K562 (cell line): ENCODE measurements around the gene SLC25A10. TPM values are rescaled to one million over a fixed set of nuclear protein-coding genes. Genes with fewer than 3 reads are reported as not detected.
A peak's percentile ranks its signal among the peaks of the same experiment; 100 is the strongest.

Experiments
- ESRRA ChIP-seq: fragments of 450-650 bp; IDR thresholded peaks from 2 replicates; pipeline ENCODE4 v1.6.1; 2014; ENCODE audit warnings: low read depth, mild to moderate bottlenecking, moderate library complexity, borderline replicate concordance
- FUS ChIP-seq: fragments of 200-400 bp; formaldehyde crosslinking; optimal IDR thresholded peaks from 2 replicates; pipeline ENCODE3; 2017; ENCODE audit warnings: low read depth, low read length
- HMG20B ChIP-seq: fragments of 250-450 bp; sonication (Bioruptor Pico); IDR thresholded peaks from 2 replicates; pipeline ENCODE4 v1.5.0; 2021; ENCODE audit warnings: mild to moderate bottlenecking
- L3MBTL2 ChIP-seq: fragments of 450-650 bp; IDR thresholded peaks from 2 replicates; pipeline ENCODE4 v1.6.1; 2016; ENCODE audit warnings: mild to moderate bottlenecking, moderate library complexity
- MAZ ChIP-seq, 2 experiments: fragments of 450-650 bp in 1 of 2; sonication (generic) in 1 of 2; formaldehyde crosslinking; IDR thresholded peaks in 1 of 2; conservative IDR thresholded peaks in 1 of 2; 2 replicates each; pipeline versions ENCODE4 v1.4.0 to v1.5.0; 2020; ENCODE audit warnings: mild to moderate bottlenecking in 1 of 2, missing genetic modification reagents in 1 of 2
- MCM7 ChIP-seq, 2 experiments: fragments of 450-650 bp; IDR thresholded peaks; 2 replicates each; pipeline ENCODE4 v1.6.1; 2016 to 2018
- NFE2 ChIP-seq: IDR thresholded peaks from 2 replicates; pipeline ENCODE4 v1.6.1; 2014; ENCODE audit warnings: antibody characterized with exemption, low read depth
- NR2F6 ChIP-seq: fragments of 450-650 bp; formaldehyde crosslinking; IDR thresholded peaks from 2 replicates; pipeline ENCODE4 v1.4.0; 2020; ENCODE audit warnings: mild to moderate bottlenecking
- NRF1 ChIP-seq, 2 experiments: fragments of 450-650 bp; IDR thresholded peaks in 1 of 2; conservative IDR thresholded peaks in 1 of 2; 2 replicates each; pipeline ENCODE4 v1.6.1; 2014; ENCODE audit warnings: mild to moderate bottlenecking in 2 of 2
- PML ChIP-seq: IDR thresholded peaks from 2 replicates; pipeline ENCODE4 v1.6.1; 2012; ENCODE audit warnings: low read length, inconsistent platforms
- RB1 ChIP-seq: fragments of 450-650 bp; IDR thresholded peaks from 2 replicates; pipeline ENCODE4 v1.6.1; 2017; ENCODE audit warnings: low read depth, mild to moderate bottlenecking
- SRSF1 ChIP-seq: fragments of 200-400 bp; formaldehyde crosslinking; IDR thresholded peaks from 2 replicates; pipeline ENCODE4 v1.6.1; 2017; ENCODE audit warnings: mild to moderate bottlenecking, low read depth, low read length, moderate library complexity
- ZNF165 ChIP-seq: fragments of 250-450 bp; sonication (Bioruptor Pico); IDR thresholded peaks from 2 replicates; pipeline ENCODE4 v1.4.0; 2020; ENCODE audit warnings: borderline replicate concordance
- polyA plus RNA-seq, 8 experiments: library from polyadenylated mRNA; depleted of rRNA in 4 of 8; stranded (reverse) in 5 of 8; unstranded in 3 of 8; fragments of >200 nt; fragmentation: Nextera tagmentation in 2 of 8; fragmentation: Illumina TruSeq in 1 of 8; extraction: Ambion mirVana in 2 of 8; extraction: Trizol in 1 of 8; gene quantifications; 2 replicates each; pipeline versions ENCODE4 v1.2.1 to v1.2.3, GENCODE V29; 2011 to 2014; ENCODE audit warnings: inconsistent platforms in 1 of 8, missing spikeins in 1 of 8
- total RNA-seq, 7 experiments: library from RNA; depleted of rRNA in 6 of 7; stranded (reverse); fragments of >200 nt in 6 of 7; fragmentation: Illumina TruSeq in 2 of 7; extraction: Trizol in 2 of 7; gene quantifications; 2 replicates each; pipeline versions ENCODE4 v1.2.1 to v1.2.3, GENCODE V29; 2011 to 2021; ENCODE audit warnings: low replicate concordance in 1 of 7
- TF ChIP-seq, protein P1 (sequence below): fragments of 450-650 bp; IDR thresholded peaks from 2 replicates; pipeline ENCODE4 v1.7.1; 2018; ENCODE audit warnings: mild to moderate bottlenecking, low read depth; ENCODE audit not compliant: partially characterized antibody
- TF ChIP-seq, protein P2 (sequence below), 2 experiments: fragments of 450-650 bp; IDR thresholded peaks; 2 replicates each; pipeline ENCODE4 v1.6.1; 2016
- TF ChIP-seq, protein P3 (sequence below): fragments of 450-650 bp; IDR thresholded peaks from 2 replicates; pipeline ENCODE4 v1.6.1; 2014; ENCODE audit warnings: low read depth, mild to moderate bottlenecking, moderate library complexity, borderline replicate concordance
- TF ChIP-seq, protein P4 (sequence below): IDR thresholded peaks from 2 replicates; pipeline ENCODE4 v1.6.1; 2011; ENCODE audit not compliant: insufficient read length; ENCODE audit errors: extremely low read depth
- TF ChIP-seq, protein P5 (sequence below), 2 experiments: fragments of 450-650 bp; conservative IDR thresholded peaks; 2 replicates each; pipeline ENCODE4 v1.6.1; 2017; ENCODE audit warnings: mild to moderate bottlenecking in 2 of 2, moderate library complexity in 2 of 2

SLC25A10 gene
- total and polyA plus RNA-seq, 9 of the 15 experiments (the other 6 are each of a cell fraction or from before 2014, with no cell fraction given), result 0.10 to 85.6 (median 34.3) TPM

DNA sequence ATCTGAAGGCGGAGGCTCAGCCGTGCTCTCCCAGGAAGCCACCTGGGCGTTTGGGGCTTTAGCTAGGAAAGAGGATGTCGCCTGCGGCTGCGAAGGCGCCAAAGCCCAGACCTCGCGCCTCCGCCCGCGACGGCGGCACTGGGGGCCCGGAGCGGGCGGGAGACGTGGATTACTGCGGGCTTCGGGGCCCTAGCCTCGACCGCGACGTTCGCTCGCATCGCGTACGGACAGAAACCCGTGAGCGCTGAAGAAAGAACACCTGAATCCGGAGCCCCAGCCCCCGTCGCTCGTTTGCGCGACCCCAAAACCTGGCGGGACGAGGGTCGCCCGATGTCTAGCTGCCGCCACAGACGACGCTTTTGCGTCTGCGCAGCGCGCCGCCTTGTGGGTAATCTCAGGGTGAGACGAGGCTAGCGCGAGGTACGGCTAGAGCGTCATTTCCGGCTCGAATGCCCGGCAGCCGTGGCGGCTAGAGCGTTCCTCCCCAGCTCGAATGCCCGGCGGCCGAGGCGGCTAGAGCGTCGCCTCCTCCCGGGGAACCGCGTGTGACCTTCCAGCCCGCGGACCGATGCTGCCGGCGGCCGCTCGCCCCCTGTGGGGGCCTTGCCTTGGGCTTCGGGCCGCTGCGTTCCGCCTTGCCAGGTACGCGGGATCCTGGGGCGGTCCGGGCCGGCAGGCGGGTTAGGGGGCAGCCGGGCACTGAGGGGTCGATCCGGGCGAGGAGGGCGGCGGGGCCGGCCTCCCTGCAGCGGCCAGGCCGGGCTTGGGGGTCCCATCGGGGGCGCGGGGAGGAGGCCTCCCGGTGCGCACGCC is 8.9 kb upstream of the SLC25A10 start, which contains the start of gene MRPL12 (continued):
- TF ChIP-seq NR2F6 (CRISPR knock-in tag) (no peak), MAZ (CRISPR knock-in tag; conservative IDR thresholded peaks at IDR 0.05 in 1 of 2, IDR thresholded peaks at IDR 0.05 in 1 of 2) (peak; percentile 76 to 84; a peak in 3 of 4 replicates), RB1 (peak; percentile 83), SRSF1 (no peak), ZNF165 (CRISPR knock-in tag) (peak; percentile 21; the same call in 1 of the 2 replicates), MCM7 (IDR thresholded peaks at IDR 0.05) (no peak), L3MBTL2 (peak; percentile 94), NRF1 (conservative IDR thresholded peaks at IDR 0.05 in 1 of 2, IDR thresholded peaks at IDR 0.05 in 1 of 2) (peak; percentile 95 to 96), HMG20B (no peak), NFE2 (0 out of 2 replicates have a peak, but pooled peaks have one; percentile 22), PML (peak; percentile 69), ESRRA (peak; percentile 97), FUS (peak; percentile 78)
- TF ChIP-seq, protein P1, sequence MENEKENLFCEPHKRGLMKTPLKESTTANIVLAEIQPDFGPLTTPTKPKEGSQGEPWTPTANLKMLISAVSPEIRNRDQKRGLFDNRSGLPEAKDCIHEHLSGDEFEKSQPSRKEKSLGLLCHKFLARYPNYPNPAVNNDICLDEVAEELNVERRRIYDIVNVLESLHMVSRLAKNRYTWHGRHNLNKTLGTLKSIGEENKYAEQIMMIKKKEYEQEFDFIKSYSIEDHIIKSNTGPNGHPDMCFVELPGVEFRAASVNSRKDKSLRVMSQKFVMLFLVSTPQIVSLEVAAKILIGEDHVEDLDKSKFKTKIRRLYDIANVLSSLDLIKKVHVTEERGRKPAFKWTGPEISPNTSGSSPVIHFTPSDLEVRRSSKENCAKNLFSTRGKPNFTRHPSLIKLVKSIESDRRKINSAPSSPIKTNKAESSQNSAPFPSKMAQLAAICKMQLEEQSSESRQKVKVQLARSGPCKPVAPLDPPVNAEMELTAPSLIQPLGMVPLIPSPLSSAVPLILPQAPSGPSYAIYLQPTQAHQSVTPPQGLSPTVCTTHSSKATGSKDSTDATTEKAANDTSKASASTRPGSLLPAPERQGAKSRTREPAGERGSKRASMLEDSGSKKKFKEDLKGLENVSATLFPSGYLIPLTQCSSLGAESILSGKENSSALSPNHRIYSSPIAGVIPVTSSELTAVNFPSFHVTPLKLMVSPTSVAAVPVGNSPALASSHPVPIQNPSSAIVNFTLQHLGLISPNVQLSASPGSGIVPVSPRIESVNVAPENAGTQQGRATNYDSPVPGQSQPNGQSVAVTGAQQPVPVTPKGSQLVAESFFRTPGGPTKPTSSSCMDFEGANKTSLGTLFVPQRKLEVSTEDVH, result peak; percentile 58
- TF ChIP-seq, protein P2, sequence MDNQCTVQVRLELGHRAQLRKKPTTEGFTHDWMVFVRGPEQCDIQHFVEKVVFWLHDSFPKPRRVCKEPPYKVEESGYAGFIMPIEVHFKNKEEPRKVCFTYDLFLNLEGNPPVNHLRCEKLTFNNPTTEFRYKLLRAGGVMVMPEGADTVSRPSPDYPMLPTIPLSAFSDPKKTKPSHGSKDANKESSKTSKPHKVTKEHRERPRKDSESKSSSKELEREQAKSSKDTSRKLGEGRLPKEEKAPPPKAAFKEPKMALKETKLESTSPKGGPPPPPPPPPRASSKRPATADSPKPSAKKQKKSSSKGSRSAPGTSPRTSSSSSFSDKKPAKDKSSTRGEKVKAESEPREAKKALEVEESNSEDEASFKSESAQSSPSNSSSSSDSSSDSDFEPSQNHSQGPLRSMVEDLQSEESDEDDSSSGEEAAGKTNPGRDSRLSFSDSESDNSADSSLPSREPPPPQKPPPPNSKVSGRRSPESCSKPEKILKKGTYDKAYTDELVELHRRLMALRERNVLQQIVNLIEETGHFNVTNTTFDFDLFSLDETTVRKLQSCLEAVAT (IDR thresholded peaks at IDR 0.05), result no peak
- TF ChIP-seq, protein P3, sequence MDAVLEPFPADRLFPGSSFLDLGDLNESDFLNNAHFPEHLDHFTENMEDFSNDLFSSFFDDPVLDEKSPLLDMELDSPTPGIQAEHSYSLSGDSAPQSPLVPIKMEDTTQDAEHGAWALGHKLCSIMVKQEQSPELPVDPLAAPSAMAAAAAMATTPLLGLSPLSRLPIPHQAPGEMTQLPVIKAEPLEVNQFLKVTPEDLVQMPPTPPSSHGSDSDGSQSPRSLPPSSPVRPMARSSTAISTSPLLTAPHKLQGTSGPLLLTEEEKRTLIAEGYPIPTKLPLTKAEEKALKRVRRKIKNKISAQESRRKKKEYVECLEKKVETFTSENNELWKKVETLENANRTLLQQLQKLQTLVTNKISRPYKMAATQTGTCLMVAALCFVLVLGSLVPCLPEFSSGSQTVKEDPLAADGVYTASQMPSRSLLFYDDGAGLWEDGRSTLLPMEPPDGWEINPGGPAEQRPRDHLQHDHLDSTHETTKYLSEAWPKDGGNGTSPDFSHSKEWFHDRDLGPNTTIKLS, result peak; percentile 94
- TF ChIP-seq, protein P4, sequence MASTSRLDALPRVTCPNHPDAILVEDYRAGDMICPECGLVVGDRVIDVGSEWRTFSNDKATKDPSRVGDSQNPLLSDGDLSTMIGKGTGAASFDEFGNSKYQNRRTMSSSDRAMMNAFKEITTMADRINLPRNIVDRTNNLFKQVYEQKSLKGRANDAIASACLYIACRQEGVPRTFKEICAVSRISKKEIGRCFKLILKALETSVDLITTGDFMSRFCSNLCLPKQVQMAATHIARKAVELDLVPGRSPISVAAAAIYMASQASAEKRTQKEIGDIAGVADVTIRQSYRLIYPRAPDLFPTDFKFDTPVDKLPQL, result no peak
- TF ChIP-seq, protein P5, sequence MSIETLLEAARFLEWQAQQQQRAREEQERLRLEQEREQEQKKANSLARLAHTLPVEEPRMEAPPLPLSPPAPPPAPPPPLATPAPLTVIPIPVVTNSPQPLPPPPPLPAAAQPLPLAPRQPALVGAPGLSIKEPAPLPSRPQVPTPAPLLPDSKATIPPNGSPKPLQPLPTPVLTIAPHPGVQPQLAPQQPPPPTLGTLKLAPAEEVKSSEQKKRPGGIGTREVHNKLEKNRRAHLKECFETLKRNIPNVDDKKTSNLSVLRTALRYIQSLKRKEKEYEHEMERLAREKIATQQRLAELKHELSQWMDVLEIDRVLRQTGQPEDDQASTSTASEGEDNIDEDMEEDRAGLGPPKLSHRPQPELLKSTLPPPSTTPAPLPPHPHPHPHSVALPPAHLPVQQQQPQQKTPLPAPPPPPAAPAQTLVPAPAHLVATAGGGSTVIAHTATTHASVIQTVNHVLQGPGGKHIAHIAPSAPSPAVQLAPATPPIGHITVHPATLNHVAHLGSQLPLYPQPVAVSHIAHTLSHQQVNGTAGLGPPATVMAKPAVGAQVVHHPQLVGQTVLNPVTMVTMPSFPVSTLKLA (conservative IDR thresholded peaks at IDR 0.05), result peak; percentile 81 to 95
